B cell (primary cell): ENCODE data around the gene BMP8A. TPM values are rescaled to one million over a fixed set of nuclear protein-coding genes. Genes with fewer than 3 reads are reported as not detected.

Experiments
- ATAC-seq: fragments of 200-7000 bp; cut with Tn5 transposase; one replicate; pipeline ENCODE4 v1.10.0; 2021; ENCODE audit warnings: low read depth, mild to moderate bottlenecking, moderate number of reproducible peaks, moderate library complexity
- CTCF ChIA-PET: fragments of 350-600 bp; sonication (Branson Sonifier 250); formaldehyde crosslinking; loops from one replicate; lab custom pipeline; 2021; ENCODE audit warnings: antibody characterized with exemption, inconsistent platforms; lab: Charles Lee
- POLR2A ChIA-PET: fragments of 350-600 bp; sonication (Branson Sonifier 250); formaldehyde crosslinking; loops from one replicate; lab custom pipeline; 2021; ENCODE audit warnings: antibody characterized with exemption; lab: Charles Lee
- DNase-seq: peaks from one replicate; pipeline ENCODE4 v3.0.0; 2013
- H2AFZ ChIP-seq: 2 replicates; pipeline ENCODE4 v1.6.1; 2012; ENCODE audit warnings: mild to moderate bottlenecking, low read depth, low read length; ENCODE audit not compliant: insufficient read depth, poor library complexity, severe bottlenecking
- H3K27ac ChIP-seq, 2 donors: 1 replicate in 1 of 2; 2 replicates in 1 of 2; pipeline ENCODE4 v1.5.1; 2012 to 2013; ENCODE audit warnings: low read length in 2 of 2, mild to moderate bottlenecking in 2 of 2, moderate library complexity in 1 of 2
- H3K27me3 ChIP-seq, 4 experiments: fragments of 200-600 bp in 1 of 4; sonication (generic) in 1 of 4; replicated peaks in 1 of 4; 1 replicate in 2 of 4; 2 replicates in 2 of 4; pipeline versions ENCODE4 v1.6.1 to v1.7.0; 2013 to 2016; ENCODE audit warnings: low read length in 3 of 4, mild to moderate bottlenecking in 2 of 4, mixed read lengths in 1 of 4, moderate library complexity in 1 of 4; ENCODE audit not compliant: insufficient read depth in 4 of 4, control insufficient read depth in 3 of 4; ENCODE audit errors: control extremely low read depth in 1 of 4
- H3K36me3 ChIP-seq, 2 experiments: replicated peaks in 1 of 2; 1 replicate in 1 of 2; 2 replicates in 1 of 2; pipeline versions ENCODE4 v1.6.1 to v1.7.1; 2013; ENCODE audit warnings: low read length in 1 of 2; ENCODE audit not compliant: insufficient read depth in 2 of 2, control insufficient read depth in 1 of 2; ENCODE audit errors: control extremely low read depth in 1 of 2, extremely low read depth in 1 of 2
- H3K4me1 ChIP-seq, 2 donors: fragments of 200-600 bp in 1 of 2; sonication (generic) in 1 of 2; 1 replicate in 1 of 2; 2 replicates in 1 of 2; pipeline versions ENCODE4 v1.5.1 to v1.6.1; 2013 to 2017; ENCODE audit warnings: low read length in 2 of 2; ENCODE audit not compliant: control insufficient read depth in 2 of 2, insufficient read depth in 2 of 2
- H3K4me2 ChIP-seq: replicated peaks from 2 replicates; pipeline ENCODE3; 2012; ENCODE audit warnings: mild to moderate bottlenecking, low read depth, low read length; ENCODE audit not compliant: poor library complexity, severe bottlenecking
- H3K4me3 ChIP-seq, 5 experiments: fragments of 200-600 bp in 1 of 5; sonication (generic) in 1 of 5; 1 replicate in 3 of 5; 2 replicates in 2 of 5; pipeline versions ENCODE4 v1.5.1 to v1.7.0; 2011 to 2016; ENCODE audit warnings: low read length in 4 of 5, mild to moderate bottlenecking in 4 of 5, low read depth in 2 of 5, control low read depth in 1 of 5, moderate library complexity in 1 of 5; ENCODE audit not compliant: insufficient read depth in 1 of 5; ENCODE audit errors: control extremely low read depth in 1 of 5, extremely low read depth in 1 of 5
- H3K79me2 ChIP-seq: fragments of 200-600 bp; sonication (generic); one replicate; pipeline ENCODE4 v1.6.0; 2016; ENCODE audit warnings: low read length; ENCODE audit not compliant: control insufficient read depth, insufficient read depth
- H3K9ac ChIP-seq: fragments of 200-600 bp; sonication (generic); 2 replicates; pipeline ENCODE4 v1.6.1; 2017; ENCODE audit warnings: mild to moderate bottlenecking, low read length, moderate library complexity
- H3K9me3 ChIP-seq, 3 donors: one replicate each; pipeline versions ENCODE4 v1.6.1 to v1.7.1; 2013; ENCODE audit warnings: low read length in 2 of 3; ENCODE audit not compliant: control insufficient read depth in 2 of 3, insufficient read depth in 1 of 3; ENCODE audit errors: control extremely low read depth in 1 of 3
- H4K20me1 ChIP-seq: 2 replicates; pipeline ENCODE4 v1.6.0; 2012; ENCODE audit warnings: mild to moderate bottlenecking, low read length; ENCODE audit not compliant: insufficient read depth, control insufficient read depth, poor library complexity, severe bottlenecking
- H3K27ac Mint-ChIP-seq: one replicate; pipeline ENCODE4 v1.8.0; 2021; ENCODE audit warnings: mixed read lengths
- H3K27me3 Mint-ChIP-seq: one replicate; pipeline ENCODE4 v1.8.0; 2021; ENCODE audit warnings: mixed read lengths
- H3K4me1 Mint-ChIP-seq: one replicate; pipeline ENCODE4 v1.8.0; 2021; ENCODE audit warnings: mixed read lengths
- H3K4me3 Mint-ChIP-seq: one replicate; pipeline ENCODE4 v1.8.0; 2021; ENCODE audit warnings: mixed read lengths
- H3K9me3 Mint-ChIP-seq: one replicate; pipeline ENCODE4 v1.8.0; 2022; ENCODE audit warnings: mixed read lengths; ENCODE audit not compliant: insufficient read depth
- CTCF ChIP-seq: fragments of 200-600 bp; IDR thresholded peaks from one replicate; pipeline ENCODE4 v1.8.0; 2022; ENCODE audit warnings: antibody characterized with exemption, mild to moderate bottlenecking
- EZH2 ChIP-seq: IDR thresholded peaks from 2 replicates; pipeline ENCODE4 v1.6.1; 2012; ENCODE audit warnings: borderline replicate concordance, low read depth, mild to moderate bottlenecking, moderate library complexity, low read length; ENCODE audit not compliant: insufficient read depth, poor library complexity, severe bottlenecking
- WGBS: methylation state at CpG from one replicate; pipeline ENCODE4 v1.1.5; 2013; ENCODE audit warnings: missing lambda C conversion rate; ENCODE audit not compliant: insufficient coverage; 5-methylcytosine and 5-hydroxymethylcytosine counted together
- intact Hi-C: fragments of 100-400 bp; cut with micrococcal nuclease; formaldehyde crosslinking; loops from one replicate; pipeline ENCODE4 v1.10.0; 2022
- polyA plus RNA-seq: library from polyadenylated mRNA; depleted of rRNA; stranded (reverse); fragments of >200 nt; gene quantifications from 2 replicates; pipeline ENCODE4 v1.2.3, GENCODE V29; 2012
- total RNA-seq, 2 donors: library from RNA; stranded (reverse); fragments of 120-200 nt in 1 of 2; gene quantifications; 1 replicate in 1 of 2; 2 replicates in 1 of 2; pipeline versions ENCODE4 v1.2.3 to v1.2.4, GENCODE V29; 2013 to 2022

Gene BMP8A
- total and polyA plus RNA-seq, 2 donors (not counting 1 experiment from before 2014, with no cell fraction given), result 0.25 to 1.1 TPM

GRCh38 chr1:39499668-39500067, 8.2 kb downstream of the BMP8A start:
- Mint-ChIP-seq H3K4me3 (no peak overlapping the region), H3K9me3 (no peaks in the 10 kb centered on the region), H3K4me1 (no peaks in the 10 kb centered on the region), H3K27ac (no peak overlapping the region), H3K27me3 (peaks cover 10% of the 10 kb centered on the region)
- WGBS, result 89% methylated on average over 4 of the region's 5 CpGs
- Histone ChIP-seq H3K9me3 (no peaks in the 10 kb centered on the region), H3K4me3 (no peak overlapping the region), H4K20me1 (no peaks in the 10 kb centered on the region), H3K4me1 (no peaks in the 10 kb centered on the region), H3K9ac (no peak overlapping the region), H3K79me2 (no peaks in the 10 kb centered on the region), H3K27me3 (peaks cover 0 to under 1% (median 0%) of the 10 kb centered on the region in 4 experiments), H2AFZ (no peak overlapping the region), H3K36me3 (no peaks in the 10 kb centered on the region), H3K4me2 (no peak overlapping the region), H3K27ac (no peak overlapping the region)
- ATAC-seq, result no peak
- DNase-seq, result no peak
- ChIA-PET CTCF (no interaction called here), POLR2A (no interaction called here)
- TF ChIP-seq CTCF (no peak), EZH2 (no peak)
- intact Hi-C loops, result no loop called here

- DNase-seq, result no peak
- no peak for ATAC-seq
- CTCF ChIA-PET, result no interaction called here
Observed at GRCh38 chr1:39500862-39501389, 9.5 kb downstream of the BMP8A start.

More at GRCh38 chr1:39500862-39501389, 9.5 kb downstream of the BMP8A start:
- POLR2A ChIA-PET, result no interaction called here
- Mint-ChIP-seq H3K4me1 (no peaks in the 10 kb centered on the region), H3K27me3 (peaks cover 10% of the 10 kb centered on the region), H3K4me3 (no peak overlapping the region), H3K27ac (no peak overlapping the region), H3K9me3 (no peaks in the 10 kb centered on the region)
- intact Hi-C loops, result no loop called here
- TF ChIP-seq CTCF, result no peak
- TF ChIP-seq EZH2, result no peak
- Histone ChIP-seq H3K4me1 (no peaks in the 10 kb centered on the region), H3K9ac (no peak overlapping the region), H4K20me1 (no peaks in the 10 kb centered on the region), H3K4me2 (no peak overlapping the region), H3K79me2 (no peaks in the 10 kb centered on the region), H3K36me3 (no peaks in the 10 kb centered on the region), H2AFZ (no peak overlapping the region), H3K9me3 (no peaks in the 10 kb centered on the region), H3K4me3 (no peak overlapping the region), H3K27me3 (no peaks in the 10 kb centered on the region), H3K27ac (no peak overlapping the region)
- 95% methylated on average over 3 of the region's 4 CpGs for WGBS
